GM18498 (cell line): ENCODE results near the gene LINC01488.

ENCODE experiments used
- ATAC-seq: cut with Tn5 transposase; IDR thresholded peaks from one replicate; pipeline ENCODE4 v1.9.1; 2021; ENCODE audit warnings: mild to moderate bottlenecking, moderate library complexity; ENCODE audit not compliant: unreplicated experiment

Gene LINC01488

DNA sequence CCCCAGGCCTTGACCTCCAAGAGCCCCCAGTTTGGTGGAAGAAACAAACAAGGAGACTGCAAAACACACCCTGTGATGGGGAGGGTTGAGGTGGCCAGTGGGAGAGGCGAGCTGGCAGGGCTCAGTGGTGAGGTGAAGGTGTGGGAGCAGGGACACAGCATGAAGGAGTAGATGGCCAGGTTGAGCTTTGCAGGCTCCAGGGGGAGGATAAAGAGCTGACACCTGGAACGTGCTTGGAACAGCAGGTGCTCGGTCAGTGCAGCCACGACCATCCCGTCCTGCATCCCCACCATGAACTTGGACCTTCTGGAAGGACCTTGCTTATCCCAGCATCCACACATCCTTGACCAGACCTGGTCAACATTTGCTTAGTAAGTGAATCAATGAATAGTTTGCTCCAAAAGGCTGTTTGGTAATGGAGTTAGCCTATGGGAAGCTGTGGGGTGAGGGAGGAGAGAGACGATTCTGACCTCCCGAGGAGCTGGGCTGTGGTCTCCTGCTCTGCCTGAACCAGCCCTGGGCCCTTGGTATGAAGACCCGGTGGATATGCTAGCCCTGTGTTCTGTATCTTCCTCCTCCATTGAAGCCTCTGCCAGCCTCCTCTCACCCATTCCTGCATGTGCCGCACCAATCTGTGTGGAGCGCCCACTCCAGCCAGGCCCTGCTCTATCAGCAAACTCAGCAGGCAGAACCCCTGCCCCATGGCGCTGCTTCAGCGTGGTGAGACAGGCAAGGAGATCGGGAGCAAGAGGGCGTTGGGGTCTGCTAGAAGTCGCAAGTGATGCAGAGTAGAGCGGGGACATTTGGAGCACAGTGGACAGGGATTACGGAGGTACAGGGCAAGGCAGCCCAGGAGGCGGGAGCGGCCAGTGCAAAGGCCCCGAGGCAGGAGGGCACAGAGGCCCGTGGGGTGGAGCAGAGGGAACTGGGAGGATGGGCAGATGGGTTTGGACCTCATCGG lies 9.9 kb downstream of the LINC01488 start:
- no peak for ATAC-seq

DNA sequence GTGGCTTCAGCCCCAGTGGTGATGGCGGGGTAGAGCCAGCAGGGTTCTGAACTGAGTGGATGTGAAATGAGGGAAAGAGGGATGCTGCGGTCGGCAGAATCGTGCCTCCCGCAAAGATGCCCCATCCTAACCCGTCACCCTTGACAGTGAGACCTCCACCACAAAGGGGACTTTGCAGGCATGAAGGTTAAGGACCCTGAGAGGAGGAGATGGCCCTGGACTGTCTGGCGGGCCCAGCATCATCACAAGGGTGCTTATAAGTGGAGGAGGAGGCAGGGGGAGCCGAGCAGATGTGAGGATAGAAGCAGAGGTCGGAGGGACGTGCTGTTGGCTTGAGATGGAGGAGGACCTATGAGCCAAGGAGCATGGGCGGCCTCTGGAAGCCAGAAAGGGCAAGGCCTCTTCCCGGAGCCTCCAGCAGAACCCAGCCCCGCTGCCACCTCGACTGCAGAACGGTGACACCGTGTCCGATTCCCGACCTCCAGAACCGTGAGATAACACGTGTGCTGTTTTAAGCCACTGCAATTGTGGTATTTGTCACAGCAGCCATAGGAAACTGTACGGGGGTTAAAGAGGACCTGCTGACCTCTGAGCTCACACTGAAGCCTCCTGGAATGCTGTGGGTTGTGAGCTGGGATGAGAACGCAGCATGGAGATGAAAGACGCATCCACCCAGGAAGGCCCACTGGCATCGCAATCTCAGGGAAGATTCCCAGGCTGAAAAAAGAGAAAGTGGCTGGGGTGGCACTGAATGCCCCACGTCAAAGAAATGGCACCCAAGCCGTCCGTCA lies 10.9 kb downstream of the LINC01488 start:
- ATAC-seq, result no peak

DNA sequence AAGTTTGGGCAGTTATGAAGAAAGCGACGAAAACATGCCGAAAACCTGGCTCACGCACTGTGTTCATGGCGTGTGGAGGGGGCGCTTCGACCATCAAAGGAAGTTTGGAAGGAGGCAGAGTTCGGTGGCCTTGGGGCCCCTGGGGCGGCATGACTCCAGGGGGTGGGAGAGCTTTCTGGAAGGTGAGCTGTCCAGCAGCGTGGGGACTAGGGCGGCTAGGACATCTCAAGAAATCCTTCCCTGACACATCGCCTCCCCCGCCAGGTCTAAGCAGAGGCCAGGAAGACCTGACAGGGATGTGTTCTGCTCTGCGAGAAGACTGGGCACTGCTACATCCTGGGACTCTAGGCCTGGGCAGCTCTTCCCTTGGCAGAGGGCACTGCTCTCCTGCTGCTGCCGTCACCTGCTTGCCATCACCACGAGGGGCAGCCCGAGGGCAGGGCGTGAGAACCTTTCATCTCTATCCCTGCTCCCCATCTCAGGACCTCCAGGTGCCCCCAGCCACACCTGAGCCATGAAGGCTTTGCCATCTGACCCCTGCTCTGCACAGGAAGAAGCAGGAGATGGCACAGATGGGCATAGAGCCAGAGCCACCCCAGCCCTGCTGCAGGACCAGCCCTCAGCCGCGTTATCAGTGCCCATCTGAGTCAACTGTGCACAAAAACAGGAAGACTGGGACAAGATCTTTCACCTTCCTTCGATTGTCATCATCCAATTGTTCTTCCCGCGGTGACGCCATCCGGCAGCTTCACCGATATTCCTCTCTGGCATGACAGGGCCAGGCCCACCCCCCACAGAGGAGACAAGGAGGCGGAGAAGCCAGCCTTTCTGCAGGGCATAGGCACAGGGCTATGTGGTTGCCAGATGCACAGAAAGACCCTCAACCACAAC lies 12.7 kb downstream of the LINC01488 start:
- ATAC-seq, result no peak

- ATAC-seq, result no peak
Observed at GRCh38 chr11:69494851-69495250, 13.4 kb downstream of the LINC01488 start.

DNA sequence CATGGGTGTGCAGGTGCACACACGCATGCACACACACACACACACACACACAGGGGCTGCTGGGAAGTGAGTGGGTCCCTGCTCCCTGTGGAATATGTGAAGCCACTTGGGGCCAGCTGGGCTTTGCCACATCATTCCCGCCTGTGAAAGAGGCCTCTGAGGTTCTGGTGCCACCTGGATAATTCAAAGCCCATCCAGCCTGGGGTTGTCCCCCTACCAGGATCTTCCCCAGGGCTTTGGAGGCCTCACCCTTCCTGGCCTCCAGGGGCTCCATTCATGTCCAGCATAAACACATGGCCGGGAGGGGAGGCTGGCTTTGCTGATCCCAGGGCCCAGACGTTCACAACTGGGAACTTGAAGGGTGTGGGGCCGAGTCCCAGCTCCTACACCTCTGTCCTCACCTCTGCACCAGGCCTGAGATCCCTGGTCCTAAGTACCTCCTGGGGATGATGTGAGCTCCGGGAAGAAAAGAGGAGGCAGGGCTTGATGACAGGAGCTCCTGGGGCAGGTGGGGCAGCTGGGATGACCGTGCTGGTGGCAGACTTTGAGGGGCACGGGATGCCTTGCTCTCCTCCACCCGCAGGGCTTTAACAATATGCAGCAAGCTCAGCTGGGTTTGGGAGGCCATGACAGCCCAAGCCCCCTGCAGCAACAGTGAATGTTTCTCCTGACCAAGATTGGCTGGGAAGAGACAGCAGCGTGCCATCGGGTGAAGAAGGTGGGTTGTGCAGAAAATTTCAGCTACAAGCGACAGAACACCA lies 14.2 kb downstream of the LINC01488 start:
- no peak for ATAC-seq

- ATAC-seq, result no peak
Observed at GRCh38 chr11:69496202-69496557, 14.7 kb downstream of the LINC01488 start.

DNA sequence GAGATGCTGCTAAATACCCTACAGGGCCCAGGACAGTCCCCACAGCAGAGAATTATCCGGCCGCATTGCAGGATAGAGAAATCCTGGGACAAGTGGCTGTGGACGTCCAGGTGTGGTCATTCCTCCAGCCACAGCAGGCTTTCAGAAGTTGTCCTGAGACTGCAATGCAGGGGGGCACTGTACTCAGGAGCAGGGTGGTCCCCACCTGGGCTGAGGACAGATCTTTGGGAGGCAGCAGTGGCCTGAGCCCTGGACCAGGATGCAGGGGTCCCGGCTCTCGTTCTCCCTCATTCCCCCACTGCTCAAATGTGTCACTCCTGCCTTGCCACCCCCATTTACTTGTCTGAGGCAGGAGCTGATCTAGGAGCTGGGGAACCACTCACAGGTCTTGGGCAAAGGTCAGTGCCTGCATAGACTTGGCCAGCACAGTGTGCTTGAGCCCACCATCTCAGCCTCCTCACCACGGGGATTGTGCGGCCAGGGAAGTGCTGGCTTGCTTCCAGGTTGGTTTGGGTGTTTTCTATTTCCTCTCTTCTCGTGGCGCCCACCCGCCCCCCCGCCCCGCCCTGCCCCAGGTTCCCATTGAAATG lies 15.3 kb downstream of the LINC01488 start:
- no peak for ATAC-seq

GRCh38 chr11:69497221-69497787 lies 15.8 kb downstream of the LINC01488 start:
- ATAC-seq, result no peak

- ATAC-seq, result no peak
Observed at GRCh38 chr11:69498614-69499175, 17.2 kb downstream of the LINC01488 start.

DNA sequence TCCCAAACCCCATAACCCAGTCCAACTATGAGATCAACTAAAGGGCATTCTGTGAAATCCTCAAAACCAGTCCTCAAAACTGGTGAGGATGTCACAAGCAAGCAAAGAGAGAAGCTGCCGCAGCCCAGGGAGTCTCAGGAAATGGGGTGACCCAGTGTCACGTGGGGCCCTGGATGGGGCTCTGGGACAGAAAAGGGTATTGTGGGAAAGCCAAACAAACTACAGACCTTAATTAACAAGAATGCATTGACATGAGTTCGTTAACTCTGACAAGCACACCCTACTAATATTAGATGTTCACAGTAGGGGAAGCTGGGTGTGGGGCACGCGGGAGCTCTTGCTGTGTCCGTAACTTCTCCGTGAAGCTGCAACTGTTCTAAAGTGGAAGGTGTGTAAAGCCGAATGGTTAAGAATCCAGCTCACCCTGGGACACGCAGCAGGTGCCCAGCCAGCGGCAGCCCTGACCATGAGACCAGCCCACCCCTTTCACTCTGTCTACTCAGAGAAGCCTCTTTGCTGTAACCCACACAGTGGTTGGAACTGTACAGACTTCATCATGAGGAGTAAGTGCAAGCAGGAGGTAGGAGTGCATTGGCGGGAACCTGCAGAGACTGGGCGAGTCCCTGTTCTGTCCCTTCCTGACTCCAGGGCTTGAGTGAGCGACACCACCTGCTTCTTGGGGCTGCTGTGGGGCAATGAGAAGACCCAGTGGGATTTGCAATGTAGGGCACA lies 17.9 kb downstream of the LINC01488 start:
- no peak for ATAC-seq

- no peak for ATAC-seq
Observed at GRCh38 chr11:69499918-69500284, 18.4 kb downstream of the LINC01488 start.

GRCh38 chr11:69500285-69501120 lies 19.0 kb downstream of the LINC01488 start:
- no peak for ATAC-seq

DNA sequence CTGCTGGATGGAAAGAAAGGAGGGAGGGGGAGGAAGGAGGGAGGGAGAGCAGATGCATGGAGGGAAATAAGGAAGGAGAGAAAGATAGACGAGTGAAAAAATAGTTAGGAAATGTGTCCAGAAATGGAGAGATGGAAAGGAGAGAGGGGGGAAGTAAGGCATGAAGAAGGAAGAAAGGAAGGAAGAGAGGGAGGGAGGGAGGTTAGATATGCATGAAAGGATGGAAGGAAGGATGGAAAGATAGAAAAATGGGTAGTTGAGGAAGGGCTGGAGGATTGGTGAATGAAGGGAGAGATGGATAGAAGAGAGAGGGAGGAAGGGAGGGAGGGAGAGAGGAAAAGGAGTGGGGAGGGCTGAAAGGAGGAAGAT lies 19.6 kb downstream of the LINC01488 start:
- no peak for ATAC-seq

DNA sequence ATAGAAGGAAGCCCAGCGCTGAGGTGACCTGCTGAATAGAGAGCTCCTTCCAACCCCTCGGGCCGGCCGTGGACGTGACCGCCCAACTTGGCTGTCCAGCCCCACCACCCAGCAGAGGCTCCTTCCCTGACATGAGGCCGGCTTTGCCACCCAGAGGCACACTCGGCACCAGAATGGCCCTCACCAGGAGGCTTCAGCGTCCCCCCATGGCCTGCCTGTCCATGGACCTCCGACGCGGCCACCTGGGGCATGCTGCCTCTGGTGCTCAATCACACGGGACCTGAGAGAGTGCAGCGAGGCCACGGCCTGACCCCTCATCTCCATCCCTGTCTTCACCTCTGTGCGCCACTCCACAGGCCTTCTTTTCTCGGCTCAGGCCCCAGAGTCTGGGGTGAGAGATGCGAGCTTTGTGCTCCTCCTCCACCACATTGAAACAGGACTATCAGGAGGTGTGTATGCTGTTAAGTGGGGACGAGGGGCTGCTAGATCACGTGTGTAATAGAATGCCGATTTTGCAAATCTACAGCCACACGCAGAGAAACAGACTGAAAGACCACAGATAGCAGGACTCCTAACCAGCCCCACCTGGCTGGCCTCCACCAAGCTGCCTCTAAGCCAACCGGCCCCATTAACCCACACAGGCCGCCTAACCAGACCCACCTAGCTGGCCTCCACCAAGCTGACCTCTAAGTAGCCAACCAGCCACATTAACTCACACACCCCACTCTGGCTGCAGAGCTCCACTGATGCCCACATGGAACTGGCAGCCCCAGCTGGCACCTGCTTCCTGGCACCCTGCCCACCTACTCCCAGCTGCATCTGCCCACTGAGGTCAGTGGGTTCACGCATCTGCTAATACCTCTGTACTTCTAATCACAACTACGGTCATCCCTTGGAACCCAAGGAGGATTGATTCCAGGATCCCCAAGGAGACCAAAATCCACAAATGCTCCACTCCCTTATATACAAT lies 20.7 kb downstream of the LINC01488 start:
- ATAC-seq, result no peak

GRCh38 chr11:69504127-69504526 lies 22.7 kb downstream of the LINC01488 start:
- ATAC-seq, result no peak

DNA sequence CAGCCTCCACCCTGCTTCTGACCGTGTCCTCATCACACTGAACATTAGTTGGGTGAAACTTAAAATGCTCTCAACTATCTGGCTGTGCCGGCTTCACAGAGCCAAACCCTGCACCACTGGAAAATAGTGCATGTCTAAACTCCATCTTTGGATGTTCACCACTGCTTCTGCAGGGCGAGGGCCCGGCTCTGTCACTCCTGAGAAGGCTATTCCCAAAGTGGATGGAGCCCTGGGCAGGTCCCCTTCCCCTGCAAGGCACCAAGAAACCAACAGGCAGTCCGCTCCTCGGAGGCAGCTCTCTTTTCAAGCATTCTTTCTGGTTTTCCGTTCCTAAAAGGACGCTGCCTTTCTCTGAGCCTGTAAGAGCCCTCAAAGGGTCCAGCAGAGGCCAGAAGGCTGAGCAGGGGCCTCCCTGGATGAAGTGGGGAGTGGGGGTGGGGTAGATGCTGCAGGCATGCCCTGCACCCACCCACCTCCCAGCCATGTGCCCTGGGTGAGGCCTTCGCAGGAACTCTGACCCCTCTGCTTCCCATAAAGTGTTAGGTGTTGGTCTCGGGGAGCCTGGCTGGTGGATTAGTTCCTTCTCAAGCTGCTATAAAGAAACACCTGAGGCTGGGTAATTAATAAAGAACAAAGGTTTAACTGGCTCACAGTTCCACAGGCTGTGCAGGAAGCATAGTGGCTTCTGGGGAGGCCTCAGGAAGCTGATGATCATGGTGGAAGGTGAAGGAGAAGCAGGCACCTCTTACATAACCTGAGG lies 23.3 kb downstream of the LINC01488 start:
- no peak for ATAC-seq
